ENCODE results near the gene TPCN2. TPM values are rescaled to one million over a fixed set of nuclear protein-coding genes. Genes with fewer than 3 reads are reported as not detected.

Gene TPCN2
- total RNA-seq, 1 donor from 2014 or later, result 6.3 TPM

DNA sequence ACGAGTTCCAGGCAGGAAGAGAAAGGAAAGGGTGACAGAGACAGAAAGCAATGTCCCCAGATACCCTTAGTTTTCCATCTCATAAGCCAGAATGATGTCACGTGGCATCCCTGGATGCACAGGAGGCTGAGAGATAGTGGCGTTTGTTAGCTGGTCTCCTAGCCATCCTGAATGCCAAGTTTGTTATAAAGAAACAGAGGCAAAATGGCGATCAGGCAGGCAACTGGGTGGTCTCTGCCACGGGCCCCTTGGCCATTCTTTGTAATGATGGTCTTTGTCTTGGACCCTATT lies 112.3 kb downstream of the TPCN2 start:
- TF ChIP-seq, protein P1, sequence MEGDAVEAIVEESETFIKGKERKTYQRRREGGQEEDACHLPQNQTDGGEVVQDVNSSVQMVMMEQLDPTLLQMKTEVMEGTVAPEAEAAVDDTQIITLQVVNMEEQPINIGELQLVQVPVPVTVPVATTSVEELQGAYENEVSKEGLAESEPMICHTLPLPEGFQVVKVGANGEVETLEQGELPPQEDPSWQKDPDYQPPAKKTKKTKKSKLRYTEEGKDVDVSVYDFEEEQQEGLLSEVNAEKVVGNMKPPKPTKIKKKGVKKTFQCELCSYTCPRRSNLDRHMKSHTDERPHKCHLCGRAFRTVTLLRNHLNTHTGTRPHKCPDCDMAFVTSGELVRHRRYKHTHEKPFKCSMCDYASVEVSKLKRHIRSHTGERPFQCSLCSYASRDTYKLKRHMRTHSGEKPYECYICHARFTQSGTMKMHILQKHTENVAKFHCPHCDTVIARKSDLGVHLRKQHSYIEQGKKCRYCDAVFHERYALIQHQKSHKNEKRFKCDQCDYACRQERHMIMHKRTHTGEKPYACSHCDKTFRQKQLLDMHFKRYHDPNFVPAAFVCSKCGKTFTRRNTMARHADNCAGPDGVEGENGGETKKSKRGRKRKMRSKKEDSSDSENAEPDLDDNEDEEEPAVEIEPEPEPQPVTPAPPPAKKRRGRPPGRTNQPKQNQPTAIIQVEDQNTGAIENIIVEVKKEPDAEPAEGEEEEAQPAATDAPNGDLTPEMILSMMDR (conservative IDR thresholded peaks at IDR 0.05; ENCODE audit: low read depth, low read length), result no peak
- no peak overlapping the region for H3K4me3 ChIP-seq (ENCODE audit: low read depth, low read length)

GRCh38 chr11:69162505-69162904 lies 113.8 kb downstream of the TPCN2 start:
- H3K4me3 ChIP-seq (ENCODE audit: low read depth, low read length), result no peak overlapping the region
- no peak for DNase-seq (ENCODE audit: low read depth)
- TF ChIP-seq, protein P1 (conservative IDR thresholded peaks at IDR 0.05; ENCODE audit: low read depth, low read length), result no peak

More for the DNA sequence above, 112.3 kb downstream of the TPCN2 start:
- DNase-seq (ENCODE audit: low read depth), result no peak

DNA sequence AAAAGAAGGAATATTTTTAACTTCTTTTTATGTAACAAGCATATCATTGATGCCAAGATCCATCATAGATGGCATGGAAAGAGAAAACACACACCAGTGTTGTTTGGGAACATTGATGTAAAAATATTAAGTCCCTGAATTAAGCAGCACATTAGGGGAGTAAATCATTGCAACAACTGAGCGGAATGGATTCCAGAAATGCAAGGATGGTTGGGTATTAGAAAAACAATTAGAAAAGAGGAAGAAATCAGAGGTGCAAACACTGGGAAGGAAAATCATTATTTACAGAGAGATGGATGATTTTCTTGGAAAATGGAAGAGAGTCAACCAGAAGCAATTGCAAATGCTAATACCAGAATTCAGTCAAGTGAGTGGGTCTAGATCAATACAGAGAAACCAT lies 115.1 kb downstream of the TPCN2 start:
- no peak for DNase-seq (ENCODE audit: low read depth)
- no peak overlapping the region for H3K4me3 ChIP-seq (ENCODE audit: low read depth, low read length)
- TF ChIP-seq, protein P1 (conservative IDR thresholded peaks at IDR 0.05; ENCODE audit: low read depth, low read length), result no peak

DNA sequence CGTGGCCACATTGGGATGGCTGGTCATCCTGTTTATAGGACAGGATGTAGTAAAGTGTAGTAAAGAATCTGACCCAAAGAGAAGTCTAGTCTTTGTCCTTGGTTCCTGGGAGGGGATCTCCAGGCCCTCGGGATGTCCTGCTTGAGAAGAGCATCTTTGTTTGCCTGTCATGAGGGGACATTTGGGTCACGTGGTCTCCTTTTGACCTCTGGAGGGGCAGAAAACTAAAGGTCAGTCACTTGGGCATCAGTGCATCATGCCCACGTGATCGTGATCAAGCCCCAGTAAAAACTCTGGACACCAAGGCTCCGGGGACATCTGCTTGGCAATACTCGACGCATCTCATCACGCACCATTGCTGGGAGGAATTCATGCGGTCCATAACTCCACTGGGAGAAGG lies 116.1 kb downstream of the TPCN2 start:
- TF ChIP-seq, protein P1 (conservative IDR thresholded peaks at IDR 0.05; ENCODE audit: low read depth, low read length), result no peak
- DNase-seq (ENCODE audit: low read depth), result no peak
- no peak overlapping the region for H3K4me3 ChIP-seq (ENCODE audit: low read depth, low read length)

DNA sequence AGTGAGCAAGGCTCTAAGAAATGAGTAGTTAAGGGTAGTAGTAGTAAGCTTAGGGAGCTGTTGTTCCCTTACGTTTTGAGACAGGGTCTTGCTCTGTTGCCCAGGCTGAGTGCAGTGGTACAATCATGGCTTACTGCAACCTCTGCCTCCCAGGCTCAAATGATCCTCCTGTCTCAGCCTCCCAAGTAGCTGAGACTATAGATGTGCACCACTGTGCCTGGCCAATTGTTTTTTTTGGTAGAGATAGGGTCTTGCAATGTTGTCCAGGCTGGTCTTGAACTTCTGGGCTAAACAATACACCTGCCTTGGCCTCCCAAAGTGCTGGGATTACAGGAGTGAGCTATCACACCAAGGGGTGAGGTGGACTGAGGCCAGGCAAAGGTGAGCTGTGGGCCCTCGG lies 117.0 kb downstream of the TPCN2 start:
- TF ChIP-seq, protein P1 (conservative IDR thresholded peaks at IDR 0.05; ENCODE audit: low read depth, low read length), result no peak
- no peak for DNase-seq (ENCODE audit: low read depth)
- H3K4me3 ChIP-seq (ENCODE audit: low read depth, low read length), result no peak overlapping the region

GRCh38 chr11:69166218-69167115 lies 117.7 kb downstream of the TPCN2 start:
- no peak overlapping the region for H3K4me3 ChIP-seq (ENCODE audit: low read depth, low read length)
- peak; percentile 39 for DNase-seq (ENCODE audit: low read depth)
- TF ChIP-seq, protein P1 (conservative IDR thresholded peaks at IDR 0.05; ENCODE audit: low read depth, low read length), result peak; percentile 31

Data from epithelial cell of proximal tubule (primary cell).